Left colon (tissue), 2 donors: ENCODE results near the gene COL25A1. TPM values are rescaled to one million over a fixed set of nuclear protein-coding genes. Genes with fewer than 3 reads are reported as not detected.

Experiments
- ATAC-seq: fragments of 200-7000 bp; cut with Tn5 transposase; one replicate; pipeline ENCODE4 v1.9.1; 2020; ENCODE audit warnings: mild to moderate bottlenecking, moderate library complexity
- DNase-seq, 2 donors: peaks; one replicate each; pipeline ENCODE4 v3.0.0-alpha.2; 2020
- intact Hi-C, 2 donors: fragments of 100-400 bp; cut with DNase I in 1 of 2; cut with micrococcal nuclease in 1 of 2; formaldehyde crosslinking; loops; one replicate each; pipeline versions ENCODE4 v1.11.2 to v1.14.0; 2022; cut with DNase I, micrococcal nuclease
- total RNA-seq, 2 donors: library from RNA; stranded (reverse); fragmentation: NEBNext Ultra II Directional; extraction: Animal tissue kit (Norgen Biotek cat#: 25700); gene quantifications; one replicate each; pipeline ENCODE4 v1.2.1, GENCODE V29; 2021
- donor health status: DM: no; HTN: no; CAD: no.
- donor health status: DM: yes; HTN: yes; CAD: no.

COL25A1 gene
- total RNA-seq, 2 donors from 2014 or later = 0.42 to 0.43 TPM

DNA sequence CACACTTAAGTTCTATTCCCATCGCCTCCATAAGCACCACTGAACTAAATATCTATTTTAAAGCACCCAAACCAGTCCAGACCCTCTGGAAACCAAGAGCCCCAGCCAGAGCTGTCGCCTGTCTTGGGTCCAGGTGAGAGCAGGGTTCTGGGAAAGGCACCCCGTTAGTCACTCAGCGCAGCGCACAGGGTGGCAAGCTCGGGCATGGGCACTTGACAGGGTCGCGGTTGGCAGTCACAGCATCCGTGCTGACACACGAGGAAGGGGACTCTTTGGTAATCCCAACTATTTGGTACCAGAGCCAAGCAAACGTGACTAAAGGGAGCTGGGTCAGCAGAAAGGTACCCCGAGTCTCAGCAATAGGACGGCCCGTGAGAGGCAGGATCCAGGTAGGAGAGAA, 515.4 kb downstream of the COL25A1 start:
- intact Hi-C loops = no loop called here
- no peak for ATAC-seq
- no peak for DNase-seq

DNA sequence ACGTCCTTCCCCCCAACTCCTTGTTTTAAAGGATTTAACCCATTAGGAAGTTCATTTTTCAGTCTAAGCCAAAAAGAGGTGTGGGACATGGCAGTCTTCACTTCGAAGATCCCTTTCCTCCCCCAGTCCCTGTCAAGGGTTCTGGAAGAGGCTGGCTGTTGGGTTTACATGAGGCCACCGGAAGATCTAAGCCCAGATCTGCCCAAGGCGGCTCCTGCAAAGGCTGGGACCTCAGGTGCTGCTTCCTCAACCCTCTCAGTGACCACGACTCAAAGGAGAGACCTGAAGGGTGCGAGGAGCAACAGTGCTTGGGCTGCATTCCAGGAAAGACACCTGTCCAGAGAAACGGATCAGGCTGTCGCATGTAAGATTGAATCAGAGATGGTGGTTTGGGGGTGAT, 516.1 kb downstream of the COL25A1 start:
- ATAC-seq (no peak), DNase-seq (no peak)
- intact Hi-C loops = no loop called here

DNA sequence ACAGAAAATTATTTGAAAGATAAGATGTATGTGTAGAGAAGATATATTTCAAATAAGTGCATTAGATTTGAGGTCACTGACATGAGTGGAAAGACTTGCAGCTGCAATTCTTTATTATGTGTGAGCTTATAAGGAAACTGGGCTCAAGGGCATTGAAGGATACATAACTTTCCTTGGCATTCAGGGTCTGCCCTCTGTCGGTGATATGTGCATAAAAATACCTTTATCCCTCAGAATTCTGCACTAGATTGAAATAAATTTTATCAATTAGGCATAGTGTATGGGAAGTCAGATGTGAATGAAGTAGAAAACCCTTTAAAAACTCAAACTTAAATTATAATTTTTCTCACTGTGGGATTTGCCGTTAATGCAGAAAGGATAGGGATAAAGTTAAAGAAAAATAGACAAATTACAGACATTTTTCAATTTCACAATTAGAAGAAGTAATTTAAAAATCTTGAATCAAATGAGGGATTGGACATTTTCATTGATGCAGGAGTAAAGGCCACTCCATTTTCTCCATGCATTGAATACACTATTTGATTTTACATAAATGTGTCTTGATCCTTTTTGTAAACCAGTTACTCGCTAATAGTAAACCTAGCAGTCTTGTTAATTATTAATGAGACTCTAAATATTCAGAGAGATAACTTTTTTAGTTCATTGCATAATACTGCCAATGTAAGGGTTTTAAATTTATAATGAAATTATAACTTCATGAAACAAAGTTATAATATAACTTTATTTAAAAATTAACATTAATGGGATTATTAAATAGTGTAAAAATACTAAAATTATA, 518.6 kb downstream of the COL25A1 start:
- DNase-seq (no peak), ATAC-seq (no peak)
- intact Hi-C loops = no loop called here

DNA sequence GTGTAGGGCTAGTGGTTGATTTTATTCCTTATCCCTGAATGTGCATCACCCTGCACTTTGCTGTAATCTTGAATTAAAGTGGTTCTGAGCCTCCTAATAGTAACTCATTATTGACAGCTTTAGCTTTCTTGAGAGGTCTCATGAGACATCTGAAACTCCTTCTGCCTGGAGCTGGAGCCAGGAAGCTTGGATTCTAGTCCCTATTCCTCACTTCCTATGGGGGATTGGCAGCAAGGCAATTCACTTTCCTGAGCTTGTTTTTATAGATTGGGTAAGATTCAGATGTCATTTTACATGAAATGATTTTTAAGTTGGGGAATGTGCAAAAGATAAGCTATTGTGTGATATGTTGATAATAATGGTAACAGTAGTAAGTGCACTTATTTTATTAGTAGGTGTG, 522.5 kb downstream of the COL25A1 start:
- ATAC-seq = no peak
- DNase-seq = no peak
- intact Hi-C loops = no loop called here

DNA sequence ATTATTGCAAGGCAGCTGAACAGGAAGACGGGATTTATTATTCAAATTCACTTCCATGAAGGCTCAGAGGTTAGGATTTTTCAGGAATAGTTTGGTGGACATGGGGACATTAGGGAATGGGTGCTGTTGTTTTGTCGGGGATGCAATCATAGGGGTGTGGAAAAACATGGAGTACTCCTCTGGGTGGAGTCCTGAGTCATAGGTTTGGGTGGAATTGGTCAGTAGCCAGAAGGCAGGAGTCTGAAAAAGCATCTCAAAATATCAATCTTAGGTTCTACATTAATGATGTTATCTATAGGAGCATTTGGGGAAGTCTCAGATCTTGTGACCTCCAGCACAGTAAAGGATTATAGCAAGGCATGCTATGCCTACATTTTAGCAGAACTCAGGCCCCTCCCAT, 525.1 kb downstream of the COL25A1 start:
- DNase-seq (no peak), ATAC-seq (no peak)
- intact Hi-C loops = no loop called here

DNA sequence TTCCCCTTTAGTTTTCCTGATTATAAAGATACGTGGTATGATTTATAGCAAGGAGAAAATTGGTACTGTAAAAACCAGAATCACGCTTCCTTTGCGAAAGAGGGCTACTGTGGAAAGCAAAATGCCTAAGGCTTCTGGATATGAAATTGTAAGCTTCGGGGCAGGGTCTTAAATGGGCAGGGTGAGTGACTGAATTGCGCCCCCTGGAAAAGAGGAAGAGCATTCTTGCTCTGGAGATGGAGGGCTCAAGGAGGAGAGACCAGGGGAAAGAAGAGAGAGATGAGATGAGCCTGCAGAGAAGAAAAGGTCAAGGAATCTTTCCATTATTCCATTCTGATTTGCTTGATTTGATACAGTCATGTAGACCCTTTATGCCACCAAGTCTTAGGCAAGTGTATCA, 526.5 kb downstream of the COL25A1 start:
- ATAC-seq = no peak
- no peak for DNase-seq
- intact Hi-C loops = no loop called here

DNA sequence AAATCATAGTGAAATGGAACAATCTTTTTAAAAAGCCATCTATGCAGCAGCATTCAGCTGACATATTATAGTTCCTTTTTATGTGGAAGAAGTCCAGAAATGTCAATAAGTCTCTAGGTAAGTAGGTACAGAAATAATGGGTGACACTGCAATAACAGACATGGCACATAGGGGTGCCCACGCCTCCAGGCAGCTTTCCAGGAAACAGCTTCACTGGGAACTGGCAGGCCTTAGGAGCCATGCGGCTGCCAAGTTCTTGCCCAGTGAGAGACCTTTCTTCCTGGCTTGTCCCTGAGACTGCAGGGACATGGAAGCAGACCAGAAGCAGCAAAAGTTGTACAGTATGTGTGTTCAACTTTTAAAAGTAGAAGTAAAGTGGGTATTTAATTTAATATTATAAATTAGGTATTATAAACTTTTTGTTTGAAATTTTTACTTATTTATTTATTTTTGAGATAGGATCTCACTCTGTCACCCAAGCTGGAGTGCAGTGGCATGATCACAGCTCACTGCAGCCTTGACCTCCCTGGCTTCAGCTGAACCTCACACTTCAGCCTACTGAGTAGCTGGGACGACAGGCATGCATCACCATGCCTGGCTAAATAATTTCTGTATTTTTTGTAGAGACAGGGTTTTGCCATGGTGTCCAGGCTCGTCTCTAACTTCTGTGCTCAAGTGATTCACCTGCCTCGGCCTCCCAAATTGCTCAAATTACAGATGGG, 527.5 kb downstream of the COL25A1 start:
- intact Hi-C loops = no loop called here
- ATAC-seq (no peak), DNase-seq (no peak)

DNA sequence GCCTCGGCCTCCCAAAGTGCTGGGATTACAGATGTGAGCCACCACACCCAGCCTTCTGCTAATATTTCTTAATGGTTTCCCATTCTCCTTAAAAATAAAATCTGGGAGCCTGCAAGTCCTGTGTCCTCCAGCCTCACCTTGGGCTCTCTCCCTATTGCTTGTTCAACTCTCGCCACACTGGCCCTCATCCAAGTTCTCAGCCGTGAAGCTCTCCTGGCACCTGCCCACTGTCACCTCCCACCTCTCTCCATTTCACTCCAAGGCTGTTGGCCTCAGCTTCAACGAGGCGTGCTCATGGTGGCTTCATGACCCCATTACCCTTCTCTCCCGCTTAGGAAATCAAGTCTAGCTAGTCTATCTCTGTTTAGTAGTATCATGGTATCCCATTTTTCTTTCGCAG, 530.1 kb downstream of the COL25A1 start:
- DNase-seq = no peak
- ATAC-seq = no peak
- intact Hi-C loops = no loop called here

DNA sequence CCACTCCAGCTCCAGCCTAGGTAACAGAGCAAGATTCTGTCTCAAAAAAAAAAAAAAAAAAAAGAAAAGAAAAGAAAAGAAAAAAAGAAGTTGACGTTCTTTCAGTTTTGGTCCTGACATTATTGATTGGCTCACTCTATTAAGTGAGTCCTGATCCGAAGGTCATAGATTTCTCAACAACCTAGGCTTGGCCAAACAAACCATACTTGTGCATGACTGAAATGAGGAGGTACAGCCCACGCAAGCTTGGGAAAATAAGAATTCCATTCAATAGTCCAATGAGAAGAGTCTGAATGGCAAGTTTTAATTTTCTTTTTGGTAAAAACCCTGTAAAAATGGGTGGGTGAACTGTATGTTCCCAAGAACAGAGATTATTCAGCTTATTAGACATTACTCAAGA, 536.4 kb downstream of the COL25A1 start:
- DNase-seq (no peak), ATAC-seq (no peak)
- intact Hi-C loops = no loop called here

DNA sequence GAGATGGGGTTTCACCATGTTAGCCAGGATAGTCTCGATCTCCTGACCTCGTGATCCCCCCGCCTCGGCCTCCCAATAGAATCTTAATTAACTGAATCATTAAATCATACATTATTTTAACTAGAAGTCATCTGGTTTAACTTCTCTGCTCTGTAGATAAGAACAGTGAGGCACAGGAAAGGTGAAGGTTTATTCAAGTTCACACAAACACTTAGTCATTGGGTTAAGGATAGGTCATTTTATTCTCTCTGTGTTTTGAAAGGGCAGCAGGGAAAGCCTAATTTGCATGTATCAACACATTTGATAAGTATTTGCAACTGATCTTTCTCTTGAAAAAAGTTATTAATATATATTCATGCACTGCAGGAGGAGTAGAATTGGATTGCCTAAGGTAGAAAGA, 538.5 kb downstream of the COL25A1 start:
- no peak for DNase-seq
- intact Hi-C loops = no loop called here
- ATAC-seq = no peak

DNA sequence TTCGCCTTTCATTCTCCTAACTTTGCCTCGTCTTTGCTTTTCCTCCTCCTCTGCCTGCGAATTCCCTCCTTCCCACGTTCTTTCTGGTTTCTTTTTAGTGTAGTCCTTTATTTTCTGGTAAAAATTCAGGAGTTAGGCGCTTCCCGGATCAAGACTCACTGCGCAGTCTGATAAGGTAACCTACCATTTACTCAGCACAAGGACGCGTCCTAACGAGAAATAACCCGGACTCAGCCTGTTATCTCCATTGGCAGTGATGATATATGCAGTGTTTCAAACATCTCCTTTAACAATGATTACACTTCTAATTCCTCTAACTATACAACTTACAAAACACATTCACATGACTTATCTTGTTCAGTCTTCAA, 539.2 kb downstream of the COL25A1 start:
- intact Hi-C loops = no loop called here
- ATAC-seq = no peak
- no peak for DNase-seq

DNA sequence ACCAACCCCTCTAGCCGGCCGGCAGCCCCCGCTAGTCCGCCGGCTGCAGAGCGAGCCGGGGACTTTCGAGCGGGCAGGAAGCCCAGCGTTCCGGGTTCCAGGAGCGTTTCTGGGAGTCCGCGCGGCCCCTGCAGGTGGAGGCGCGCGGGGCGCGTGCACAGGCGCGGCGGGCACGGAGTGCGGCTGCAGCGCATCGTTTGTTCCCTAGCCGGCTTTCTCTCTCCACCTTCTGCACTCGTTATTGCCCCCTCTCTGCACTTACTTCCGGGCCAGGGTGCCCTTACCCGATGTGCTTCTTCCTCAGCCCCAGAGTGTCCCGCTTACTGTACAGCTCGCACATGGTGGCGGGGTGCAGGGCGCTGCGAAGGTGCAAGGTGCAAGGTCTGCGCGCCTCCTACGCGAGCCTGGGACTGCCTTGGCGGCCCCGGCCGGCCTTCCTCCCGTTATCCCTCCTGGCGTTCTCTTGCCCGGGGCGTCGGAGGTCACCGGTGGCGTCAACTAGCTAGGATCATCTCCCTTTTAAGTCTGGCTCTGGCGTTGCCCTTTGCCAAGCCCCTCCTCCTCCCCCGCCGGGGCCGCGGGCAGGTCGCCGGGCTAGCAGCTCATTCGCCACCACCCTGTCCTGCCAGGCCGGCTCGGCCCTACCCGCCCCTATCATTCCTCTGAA, 539.8 kb downstream of the COL25A1 start, which contains the start of gene ETNPPL:
Gene ETNPPL (minus strand): TSS at position 495 of the 667 bp plus-strand sequence. CDS start 155 bp downstream, at position 340.
- intact Hi-C loops = no loop called here
- DNase-seq = peak in 1 of 2 donors; percentile 18
- ATAC-seq = peak; percentile 69

Other genes starting within 250 kb of the COL25A1 start
- 10 to 100 TPM; 29.9 to 33.9 TPM for gene SEC24B, start 131.2 kb upstream of the COL25A1 start, total RNA-seq